Measurements from ENCODE around the gene NINJ2.

Gene NINJ2

DNA sequence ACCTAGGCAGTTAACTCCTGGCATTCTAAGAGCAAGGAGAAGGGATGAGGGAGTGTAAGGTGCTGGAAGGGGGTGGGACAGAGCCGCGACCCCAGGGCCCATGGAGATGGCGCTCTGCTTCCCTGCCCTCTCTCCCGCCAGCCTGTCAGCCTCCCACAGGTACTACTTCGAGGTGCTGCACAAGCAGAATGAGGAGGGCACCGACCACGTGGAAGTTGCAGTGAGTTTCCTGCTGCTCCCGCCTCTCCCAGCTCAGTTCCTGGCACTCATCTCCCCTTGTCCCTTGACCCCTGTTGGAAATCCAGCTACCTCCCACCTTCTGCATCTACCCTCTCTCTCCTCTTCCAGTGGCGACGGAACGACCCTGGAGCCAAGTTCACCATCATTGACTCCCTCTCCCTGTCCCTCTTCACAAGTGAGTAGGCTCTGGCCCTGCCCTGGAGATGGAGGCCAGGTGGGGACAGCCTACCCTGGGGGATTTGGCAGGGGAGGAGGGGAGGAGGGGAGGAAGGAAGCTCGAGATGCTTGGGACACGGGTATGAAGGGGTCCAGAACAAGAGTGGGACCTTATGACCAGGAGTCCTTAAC lies 115.3 kb downstream of the NINJ2 start:
- H2AK5ac ChIP-seq (ENCODE audit: low read length) = no peak overlapping the region
- no peak overlapping the region for H3K27ac ChIP-seq (ENCODE audit: low read depth, low read length)
- H2BK15ac ChIP-seq (replicated peaks; ENCODE audit: low read depth) = no peak overlapping the region
- H4K8ac ChIP-seq (ENCODE audit: low read depth, low read length) = no peak overlapping the region
- H3K18ac ChIP-seq (ENCODE audit: low read length) = no peak overlapping the region
- H3K4me3 ChIP-seq (ENCODE audit: low read length) = no peak overlapping the region
- no peaks in the 10 kb centered on the region for H3K79me1 ChIP-seq (ENCODE audit: low read length)
- no peak overlapping the region for H3K4me2 ChIP-seq (ENCODE audit: low read length)
- no peaks in the 10 kb centered on the region for H3K36me3 ChIP-seq (ENCODE audit: control insufficient read depth, insufficient read depth, low read length)
- no peak overlapping the region for H3K23ac ChIP-seq (ENCODE audit: low read length)
- DNase-seq = no peak
- H3K9ac ChIP-seq (ENCODE audit: low read length) = no peak overlapping the region
- H3K4me1 ChIP-seq (ENCODE audit: control insufficient read depth, low read depth, low read length) = no peaks in the 10 kb centered on the region
- H3K4ac ChIP-seq (ENCODE audit: low read depth, low read length) = no peak overlapping the region
- no peak overlapping the region for H3K56ac ChIP-seq (ENCODE audit: low read length)
- H2BK5ac ChIP-seq (ENCODE audit: low read length) = no peak overlapping the region
- no peak overlapping the region for H2BK120ac ChIP-seq (ENCODE audit: low read depth, low read length)
- no peaks in the 10 kb centered on the region for H3K27me3 ChIP-seq (ENCODE audit: insufficient read depth, low read length, poor library complexity)
- no peak overlapping the region for H4K5ac ChIP-seq (ENCODE audit: low read length)
- no peaks in the 10 kb centered on the region for H3K79me2 ChIP-seq (ENCODE audit: control insufficient read depth, insufficient read depth, low read length)
- no CpG with 5 or more reads among the region's 13 CpGs for WGBS (ENCODE audit: extremely low coverage, insufficient coverage, low lambda C conversion rate)

- H2BK15ac ChIP-seq (replicated peaks; ENCODE audit: low read depth) = no peak overlapping the region
- H3K4me3 ChIP-seq (ENCODE audit: low read length) = no peak overlapping the region
- no peak overlapping the region for H2BK5ac ChIP-seq (ENCODE audit: low read length)
- H3K79me2 ChIP-seq (ENCODE audit: control insufficient read depth, insufficient read depth, low read length) = no peaks in the 10 kb centered on the region
- no peak overlapping the region for H3K27ac ChIP-seq (ENCODE audit: low read depth, low read length)
- no peak overlapping the region for H4K5ac ChIP-seq (ENCODE audit: low read length)
- peaks cover 5% of the 10 kb centered on the region for H3K4me1 ChIP-seq (ENCODE audit: control insufficient read depth, low read depth, low read length)
- H3K79me1 ChIP-seq (ENCODE audit: low read length) = no peaks in the 10 kb centered on the region
- no peak overlapping the region for H2BK120ac ChIP-seq (ENCODE audit: low read depth, low read length)
- H3K9ac ChIP-seq (ENCODE audit: low read length) = peak overlapping the region; percentile 35
- no peak overlapping the region for H3K4ac ChIP-seq (ENCODE audit: low read depth, low read length)
- DNase-seq = peak; percentile 72
- H4K8ac ChIP-seq (ENCODE audit: low read depth, low read length) = no peak overlapping the region
- H3K56ac ChIP-seq (ENCODE audit: low read length) = peak overlapping the region; percentile 35
- H2AK5ac ChIP-seq (ENCODE audit: low read length) = no peak overlapping the region
- H3K27me3 ChIP-seq (ENCODE audit: insufficient read depth, low read length, poor library complexity) = no peaks in the 10 kb centered on the region
- no peak overlapping the region for H3K18ac ChIP-seq (ENCODE audit: low read length)
- H3K23ac ChIP-seq (ENCODE audit: low read length) = no peak overlapping the region
- peak overlapping the region; percentile 9 for H3K4me2 ChIP-seq (ENCODE audit: low read length)
- WGBS (ENCODE audit: extremely low coverage, insufficient coverage, low lambda C conversion rate) = no CpG with 5 or more reads among the region's 44 CpGs
- no peaks in the 10 kb centered on the region for H3K36me3 ChIP-seq (ENCODE audit: control insufficient read depth, insufficient read depth, low read length)
Measured at GRCh38 chr12:546920-547845, 116.1 kb downstream of the NINJ2 start.

DNA sequence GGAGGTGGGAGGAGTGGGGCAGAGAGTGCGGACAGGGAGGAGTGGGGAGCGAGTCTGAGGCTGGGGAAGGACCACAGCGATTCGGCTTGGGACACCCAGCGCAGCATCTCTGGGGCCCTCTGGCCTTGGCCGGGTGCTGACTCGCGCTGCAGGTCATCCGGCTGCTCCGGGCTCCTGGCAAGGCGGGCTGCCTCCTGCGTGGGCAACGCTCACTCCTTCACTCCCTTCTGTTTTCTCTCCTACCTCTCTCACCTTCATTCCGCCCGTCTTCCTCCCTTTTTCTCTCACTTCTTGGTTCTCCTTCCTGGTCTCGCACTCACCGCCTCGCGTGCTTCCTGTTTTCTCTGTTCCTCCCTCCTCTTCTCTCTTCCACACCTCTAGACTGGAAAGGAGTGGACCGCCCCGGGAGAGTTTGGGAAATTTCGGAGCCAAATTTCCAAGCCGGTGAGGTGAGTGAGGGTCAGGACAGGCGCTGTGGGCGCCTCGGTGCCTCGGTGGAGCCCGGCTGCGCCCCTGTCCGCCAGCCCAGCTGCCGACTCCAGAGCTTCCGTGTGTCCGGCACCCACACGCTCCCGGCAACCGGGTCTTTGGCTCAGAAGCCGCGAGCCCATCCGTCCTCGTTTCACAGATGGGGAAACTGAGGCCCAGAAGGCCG lies 116.9 kb downstream of the NINJ2 start:
- no peak overlapping the region for H4K5ac ChIP-seq (ENCODE audit: low read length)
- WGBS (ENCODE audit: extremely low coverage, insufficient coverage, low lambda C conversion rate) = no CpG with 5 or more reads among the region's 41 CpGs
- H2BK15ac ChIP-seq (replicated peaks; ENCODE audit: low read depth) = no peak overlapping the region
- peak overlapping the region; percentile 35 for H3K9ac ChIP-seq (ENCODE audit: low read length)
- H3K79me1 ChIP-seq (ENCODE audit: low read length) = no peaks in the 10 kb centered on the region
- H3K18ac ChIP-seq (ENCODE audit: low read length) = no peak overlapping the region
- peak overlapping the region; percentile 39 for H3K56ac ChIP-seq (ENCODE audit: low read length)
- no peak overlapping the region for H3K27ac ChIP-seq (ENCODE audit: low read depth, low read length)
- no peaks in the 10 kb centered on the region for H3K36me3 ChIP-seq (ENCODE audit: control insufficient read depth, insufficient read depth, low read length)
- no peak overlapping the region for H2AK5ac ChIP-seq (ENCODE audit: low read length)
- no peaks in the 10 kb centered on the region for H3K27me3 ChIP-seq (ENCODE audit: insufficient read depth, low read length, poor library complexity)
- H3K79me2 ChIP-seq (ENCODE audit: control insufficient read depth, insufficient read depth, low read length) = no peaks in the 10 kb centered on the region
- no peak overlapping the region for H3K4ac ChIP-seq (ENCODE audit: low read depth, low read length)
- no peak overlapping the region for H4K8ac ChIP-seq (ENCODE audit: low read depth, low read length)
- peak; percentile 35 for DNase-seq
- no peak overlapping the region for H2BK120ac ChIP-seq (ENCODE audit: low read depth, low read length)
- H3K4me2 ChIP-seq (ENCODE audit: low read length) = peak overlapping the region; percentile 9
- H3K4me1 ChIP-seq (ENCODE audit: control insufficient read depth, low read depth, low read length) = peaks cover 10% of the 10 kb centered on the region
- H2BK5ac ChIP-seq (ENCODE audit: low read length) = no peak overlapping the region
- H3K4me3 ChIP-seq (ENCODE audit: low read length) = no peak overlapping the region
- H3K23ac ChIP-seq (ENCODE audit: low read length) = no peak overlapping the region

- no peaks in the 10 kb centered on the region for H3K79me2 ChIP-seq (ENCODE audit: control insufficient read depth, insufficient read depth, low read length)
- H3K18ac ChIP-seq (ENCODE audit: low read length) = no peak overlapping the region
- no peaks in the 10 kb centered on the region for H3K79me1 ChIP-seq (ENCODE audit: low read length)
- H4K5ac ChIP-seq (ENCODE audit: low read length) = no peak overlapping the region
- DNase-seq = no peak
- no peak overlapping the region for H3K23ac ChIP-seq (ENCODE audit: low read length)
- H3K56ac ChIP-seq (ENCODE audit: low read length) = no peak overlapping the region
- no peak overlapping the region for H3K4me3 ChIP-seq (ENCODE audit: low read length)
- no peak overlapping the region for H3K27ac ChIP-seq (ENCODE audit: low read depth, low read length)
- peaks cover 10% of the 10 kb centered on the region for H3K4me1 ChIP-seq (ENCODE audit: control insufficient read depth, low read depth, low read length)
- WGBS (ENCODE audit: extremely low coverage, insufficient coverage, low lambda C conversion rate) = 94% methylated on average over 3 of the region's 6 CpGs
- H2BK120ac ChIP-seq (ENCODE audit: low read depth, low read length) = no peak overlapping the region
- no peak overlapping the region for H2BK5ac ChIP-seq (ENCODE audit: low read length)
- no peak overlapping the region for H3K9ac ChIP-seq (ENCODE audit: low read length)
- no peak overlapping the region for H2AK5ac ChIP-seq (ENCODE audit: low read length)
- H4K8ac ChIP-seq (ENCODE audit: low read depth, low read length) = no peak overlapping the region
- no peaks in the 10 kb centered on the region for H3K36me3 ChIP-seq (ENCODE audit: control insufficient read depth, insufficient read depth, low read length)
- H3K27me3 ChIP-seq (ENCODE audit: insufficient read depth, low read length, poor library complexity) = no peaks in the 10 kb centered on the region
- H3K4me2 ChIP-seq (ENCODE audit: low read length) = no peak overlapping the region
- no peak overlapping the region for H2BK15ac ChIP-seq (replicated peaks; ENCODE audit: low read depth)
- H3K4ac ChIP-seq (ENCODE audit: low read depth, low read length) = no peak overlapping the region
Measured at GRCh38 chr12:545835-546234, 117.4 kb downstream of the NINJ2 start.

DNA sequence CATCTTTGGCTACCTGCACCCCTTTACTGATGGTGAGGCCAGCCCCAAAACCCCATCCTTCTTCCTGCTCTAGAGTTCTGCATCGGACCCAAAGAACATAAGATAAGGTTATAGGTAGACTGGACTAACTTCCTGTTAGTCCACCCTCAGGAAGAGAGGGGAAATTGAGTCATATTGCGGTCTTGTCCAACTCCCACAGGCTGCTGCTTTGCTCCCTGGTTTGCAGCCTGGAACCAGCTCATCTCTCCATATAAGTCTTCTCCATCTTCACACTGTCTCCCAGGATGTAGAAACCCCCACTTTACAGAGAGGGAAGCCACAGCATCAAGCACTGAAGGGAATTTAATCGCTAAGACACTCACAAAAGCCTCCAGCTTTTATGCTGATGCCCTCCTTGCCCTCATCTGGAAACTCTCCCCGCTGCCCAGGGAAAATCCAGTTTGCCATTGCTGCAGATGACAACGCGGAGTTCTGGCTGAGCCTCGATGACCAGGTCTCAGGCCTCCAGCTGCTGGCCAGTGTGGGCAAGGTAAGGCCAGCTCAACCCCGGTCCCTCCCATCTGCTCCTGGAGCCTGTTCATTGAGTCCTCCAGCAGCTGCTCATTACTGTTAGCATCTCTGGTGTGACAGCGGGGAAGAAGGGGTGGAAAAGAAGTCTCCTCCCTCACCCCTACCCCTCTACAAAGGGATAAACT lies 118.2 kb downstream of the NINJ2 start:
- WGBS (ENCODE audit: extremely low coverage, insufficient coverage, low lambda C conversion rate) = no CpG with 5 or more reads among the region's 9 CpGs
- H4K5ac ChIP-seq (ENCODE audit: low read length) = no peak overlapping the region

More for the DNA sequence above, 118.2 kb downstream of the NINJ2 start:
- peaks cover 11% of the 10 kb centered on the region for H3K4me1 ChIP-seq (ENCODE audit: control insufficient read depth, low read depth, low read length)
- no peaks in the 10 kb centered on the region for H3K36me3 ChIP-seq (ENCODE audit: control insufficient read depth, insufficient read depth, low read length)
- no peaks in the 10 kb centered on the region for H3K27me3 ChIP-seq (ENCODE audit: insufficient read depth, low read length, poor library complexity)
- H3K4me3 ChIP-seq (ENCODE audit: low read length) = no peak overlapping the region
- no peak overlapping the region for H3K56ac ChIP-seq (ENCODE audit: low read length)
- H3K79me1 ChIP-seq (ENCODE audit: low read length) = no peaks in the 10 kb centered on the region
- H4K8ac ChIP-seq (ENCODE audit: low read depth, low read length) = no peak overlapping the region
- no peak overlapping the region for H2BK120ac ChIP-seq (ENCODE audit: low read depth, low read length)
- H2AK5ac ChIP-seq (ENCODE audit: low read length) = no peak overlapping the region
- no peak overlapping the region for H3K27ac ChIP-seq (ENCODE audit: low read depth, low read length)
- no peak overlapping the region for H3K9ac ChIP-seq (ENCODE audit: low read length)
- no peaks in the 10 kb centered on the region for H3K79me2 ChIP-seq (ENCODE audit: control insufficient read depth, insufficient read depth, low read length)
- no peak for DNase-seq
- H3K4me2 ChIP-seq (ENCODE audit: low read length) = no peak overlapping the region
- H3K18ac ChIP-seq (ENCODE audit: low read length) = no peak overlapping the region
- H3K23ac ChIP-seq (ENCODE audit: low read length) = no peak overlapping the region
- H2BK5ac ChIP-seq (ENCODE audit: low read length) = no peak overlapping the region
- no peak overlapping the region for H2BK15ac ChIP-seq (replicated peaks; ENCODE audit: low read depth)
- H3K4ac ChIP-seq (ENCODE audit: low read depth, low read length) = no peak overlapping the region
